Brain microvascular endothelial cell (primary cell): ENCODE results near the gene HK1.
"Not testable (repeated sequence)": the region's sequence is repeated elsewhere in the genome, so short reads cannot be mapped to it uniquely, and the experiment has no call there.

Source experiments
- DNase-seq: peaks from one replicate; pipeline ENCODE4 v3.0.0-alpha.2; 2020
- H3K27ac ChIP-seq: fragments of 250-450 bp; sonication (Bioruptor Pico); 2 replicates; pipeline ENCODE4 v1.5.1; 2020; ENCODE audit warnings: mild to moderate bottlenecking, moderate library complexity
- H3K27me3 ChIP-seq: fragments of 250-450 bp; sonication (Bioruptor Pico); replicated peaks from 2 replicates; pipeline ENCODE4 v1.5.1; 2020; ENCODE audit warnings: mild to moderate bottlenecking
- H3K36me3 ChIP-seq: fragments of 250-450 bp; sonication (Bioruptor Pico); replicated peaks from 2 replicates; pipeline ENCODE4 v1.5.1; 2020; ENCODE audit warnings: mild to moderate bottlenecking
- H3K4me3 ChIP-seq: 2 replicates; pipeline ENCODE4 v1.5.1; 2011; ENCODE audit warnings: low read depth, mild to moderate bottlenecking, control low read depth, low read length, moderate library complexity
- in situ Hi-C: cut with HindIII; loops from 2 replicates; pipeline ENCODE4 v1.10.0; 2017; ENCODE audit warnings: low sequenced_read_pairs, low pct_ligation_motif_present
- TF ChIP-seq, protein P1 (sequence below): IDR thresholded peaks from 2 replicates; pipeline ENCODE4 v1.5.1; 2011; ENCODE audit warnings: low read depth, mild to moderate bottlenecking, moderate library complexity, low read length, control low read depth, inconsistent platforms; ENCODE audit errors: missing control alignments

HK1 gene

DNA sequence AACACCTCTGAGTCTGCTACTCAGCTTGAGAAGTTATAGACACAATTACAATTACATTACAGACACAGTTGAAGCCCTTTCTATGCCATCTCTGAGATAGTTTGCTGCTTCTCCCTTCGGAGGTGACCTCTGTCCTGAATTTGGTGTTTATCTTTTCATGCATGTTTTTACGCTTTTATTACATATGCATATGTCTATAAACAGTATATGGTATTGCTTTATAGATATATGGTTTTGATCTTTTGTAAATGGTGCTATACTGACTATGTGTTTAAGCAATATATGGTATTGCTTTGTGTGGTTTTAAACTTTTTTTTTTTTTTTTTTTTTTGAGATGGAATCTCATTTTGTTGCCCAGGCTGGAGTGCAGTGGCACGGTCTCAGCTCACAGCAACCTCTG is 48.4 kb downstream of the HK1 start:
- H3K4me3 ChIP-seq, result no peak overlapping the region
- in situ Hi-C loops, result no loop called here
- H3K27me3 ChIP-seq, result no peaks in the 10 kb centered on the region
- peaks cover 3% of the 10 kb centered on the region for H3K36me3 ChIP-seq
- no peak overlapping the region for H3K27ac ChIP-seq
- TF ChIP-seq, protein P1, sequence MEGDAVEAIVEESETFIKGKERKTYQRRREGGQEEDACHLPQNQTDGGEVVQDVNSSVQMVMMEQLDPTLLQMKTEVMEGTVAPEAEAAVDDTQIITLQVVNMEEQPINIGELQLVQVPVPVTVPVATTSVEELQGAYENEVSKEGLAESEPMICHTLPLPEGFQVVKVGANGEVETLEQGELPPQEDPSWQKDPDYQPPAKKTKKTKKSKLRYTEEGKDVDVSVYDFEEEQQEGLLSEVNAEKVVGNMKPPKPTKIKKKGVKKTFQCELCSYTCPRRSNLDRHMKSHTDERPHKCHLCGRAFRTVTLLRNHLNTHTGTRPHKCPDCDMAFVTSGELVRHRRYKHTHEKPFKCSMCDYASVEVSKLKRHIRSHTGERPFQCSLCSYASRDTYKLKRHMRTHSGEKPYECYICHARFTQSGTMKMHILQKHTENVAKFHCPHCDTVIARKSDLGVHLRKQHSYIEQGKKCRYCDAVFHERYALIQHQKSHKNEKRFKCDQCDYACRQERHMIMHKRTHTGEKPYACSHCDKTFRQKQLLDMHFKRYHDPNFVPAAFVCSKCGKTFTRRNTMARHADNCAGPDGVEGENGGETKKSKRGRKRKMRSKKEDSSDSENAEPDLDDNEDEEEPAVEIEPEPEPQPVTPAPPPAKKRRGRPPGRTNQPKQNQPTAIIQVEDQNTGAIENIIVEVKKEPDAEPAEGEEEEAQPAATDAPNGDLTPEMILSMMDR, result no peak
- DNase-seq, result no peak

DNA sequence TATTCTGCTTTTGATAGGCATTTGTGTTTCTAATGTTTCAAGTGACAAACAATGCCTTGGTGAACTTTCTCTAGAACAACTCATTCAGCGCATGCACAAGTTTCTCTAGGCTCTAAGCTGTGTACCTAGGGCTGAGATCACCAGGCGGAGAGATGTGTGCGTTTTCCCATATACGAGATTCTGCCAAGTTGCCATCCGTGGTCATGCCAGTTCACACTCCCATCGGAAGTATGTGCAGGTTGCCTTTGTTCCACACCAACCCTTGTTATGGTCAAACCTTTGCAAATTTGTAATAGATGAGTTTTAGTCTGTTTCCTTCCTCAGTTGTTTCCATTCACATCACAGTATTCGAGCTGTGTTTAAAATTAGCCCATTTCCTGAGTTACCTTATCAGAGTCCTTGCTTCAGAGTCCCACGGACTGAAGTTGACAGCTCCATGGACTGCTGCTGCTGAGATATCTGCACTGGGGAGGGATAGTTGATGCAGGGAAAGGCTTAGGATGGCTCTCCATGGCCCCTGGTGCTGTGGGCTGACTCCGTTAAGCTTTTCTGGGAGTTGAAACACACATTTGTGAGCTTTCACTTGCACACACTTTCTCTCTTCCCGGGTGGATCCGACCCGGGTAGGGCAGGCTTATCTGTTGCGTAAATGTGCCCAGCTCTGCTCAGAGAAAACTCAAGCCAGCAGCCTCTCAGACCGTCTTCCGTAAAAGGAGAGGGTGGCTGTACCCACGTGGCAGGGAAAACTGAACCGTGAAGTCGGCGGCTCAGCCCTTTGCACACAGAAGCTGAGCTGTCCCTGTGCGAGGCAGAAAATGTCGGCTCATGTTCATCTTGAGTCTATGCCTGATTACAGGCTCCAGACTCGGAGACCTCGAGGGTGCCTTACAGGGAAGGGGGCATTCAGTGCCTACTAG is 49.4 kb downstream of the HK1 start:
- H3K27me3 ChIP-seq, result no peaks in the 10 kb centered on the region
- DNase-seq, result peak; percentile 50
- peak overlapping the region; percentile 22 for H3K27ac ChIP-seq
- no peak overlapping the region for H3K4me3 ChIP-seq
- in situ Hi-C loops, result no loop called here
- TF ChIP-seq, protein P1, result no peak
- peaks cover 3% of the 10 kb centered on the region for H3K36me3 ChIP-seq

DNA sequence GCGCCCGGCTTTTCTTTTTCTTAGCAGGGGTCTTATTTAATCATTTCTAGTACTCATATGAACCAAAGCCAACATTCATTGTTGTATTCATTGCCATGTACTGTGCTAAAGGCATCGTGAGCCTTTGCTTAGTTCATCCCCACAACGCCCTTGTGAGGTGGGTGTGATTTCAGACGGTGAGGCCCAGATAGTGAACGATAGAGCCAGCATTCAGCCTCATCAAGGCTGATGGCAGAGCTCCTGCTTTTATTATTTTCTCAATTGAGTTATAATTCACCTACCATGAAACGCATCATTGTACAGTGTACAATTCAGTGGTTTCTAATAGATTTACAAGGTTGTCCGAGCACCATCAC is 50.1 kb downstream of the HK1 start:
- no peak overlapping the region for H3K4me3 ChIP-seq
- in situ Hi-C loops, result no loop called here
- TF ChIP-seq, protein P1, result no peak
- peaks cover 3% of the 10 kb centered on the region for H3K36me3 ChIP-seq
- DNase-seq, result no peak
- peak overlapping the region; percentile 22 for H3K27ac ChIP-seq
- H3K27me3 ChIP-seq, result no peaks in the 10 kb centered on the region

DNA sequence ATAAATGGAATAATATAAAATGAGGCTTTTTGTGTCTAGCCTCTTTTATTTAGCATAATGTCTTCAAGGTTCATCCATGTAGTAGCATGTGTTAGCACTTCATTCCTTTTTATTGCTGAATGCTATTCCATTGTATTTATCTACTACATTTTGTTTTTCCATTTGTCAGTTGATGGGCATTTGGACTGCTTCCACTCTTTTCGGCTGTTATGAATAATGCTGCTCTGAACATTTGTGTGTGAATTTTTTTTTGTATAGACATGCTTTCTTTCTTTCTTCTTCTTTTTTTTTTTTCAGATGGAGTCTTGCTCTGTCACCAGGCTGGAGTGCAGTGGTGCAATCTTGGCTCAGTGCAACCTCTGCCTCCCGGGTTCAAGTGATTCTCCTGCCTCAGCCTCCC is 50.6 kb downstream of the HK1 start:
- DNase-seq, in situ Hi-C loops, H3K4me3 ChIP-seq, H3K36me3 ChIP-seq, H3K27me3 ChIP-seq, H3K27ac ChIP-seq: not testable (repeated sequence)

DNA sequence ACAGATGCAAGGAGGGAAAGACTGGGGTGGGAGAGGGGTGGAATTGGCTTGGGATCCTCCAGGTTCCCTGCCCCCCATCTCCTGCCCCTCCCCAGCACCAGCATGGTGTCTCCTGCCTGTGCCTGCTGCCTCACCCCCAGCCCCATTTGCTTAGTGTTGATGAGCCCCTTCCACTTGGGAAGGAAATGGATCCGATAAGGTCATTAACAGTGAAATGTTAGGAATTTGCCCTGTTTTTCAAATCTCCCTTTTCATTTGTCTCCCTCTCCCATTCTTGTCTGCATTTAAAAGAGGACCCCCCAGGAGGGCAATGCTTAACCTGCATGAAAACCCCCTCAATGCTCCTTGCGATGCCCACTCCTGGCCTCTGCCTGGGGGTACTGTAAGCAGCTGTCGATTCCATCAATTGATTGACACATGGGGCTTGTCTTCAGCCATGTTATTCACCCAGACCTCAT is 51.5 kb downstream of the HK1 start:
- Histone ChIP-seq H3K27me3 (no peaks in the 10 kb centered on the region), H3K27ac (no peak overlapping the region), H3K4me3 (no peak overlapping the region), H3K36me3 (peaks cover 3% of the 10 kb centered on the region)
- TF ChIP-seq, protein P1, result no peak
- in situ Hi-C loops, result no loop called here
- DNase-seq, result no peak

DNA sequence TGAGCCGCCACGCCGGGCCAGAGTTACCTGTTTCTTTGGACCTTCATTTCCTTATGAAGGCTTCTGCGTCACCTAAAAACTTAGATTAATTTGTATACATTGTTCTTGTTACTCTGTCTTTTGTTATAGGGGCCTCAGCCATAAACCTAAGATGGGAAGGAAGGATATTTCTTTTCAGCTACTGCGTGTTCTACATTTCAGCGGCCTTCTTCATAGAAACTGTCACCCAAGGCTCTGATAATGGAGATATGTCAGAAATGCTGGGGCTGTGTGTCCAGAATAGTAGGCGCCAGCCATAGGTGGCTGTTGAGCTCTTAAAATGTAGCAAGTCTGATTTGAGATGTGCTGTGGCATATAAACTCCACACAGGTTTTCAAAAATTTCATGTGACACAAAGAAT is 52.9 kb downstream of the HK1 start:
- H3K36me3 ChIP-seq, result peaks cover 3% of the 10 kb centered on the region
- H3K27me3 ChIP-seq, result no peaks in the 10 kb centered on the region
- no peak overlapping the region for H3K27ac ChIP-seq
- no peak overlapping the region for H3K4me3 ChIP-seq
- in situ Hi-C loops, result no loop called here
- TF ChIP-seq, protein P1, result no peak
- DNase-seq, result no peak
